C1 segment of cervical spinal cord (tissue), 14 donors: ENCODE measurements around the gene SPINK5.

Experiments used
- DNase-seq, 14 donors: peaks; one replicate each; lab custom pipeline; 2025; lab: John Stamatoyannopoulos, UW

SPINK5 gene

GRCh38 chr5:148091991-148092964, 28.5 kb downstream of the SPINK5 start:
- DNase-seq, result no peak

GRCh38 chr5:148094336-148094735, 30.6 kb downstream of the SPINK5 start:
- no peak for DNase-seq

GRCh38 chr5:148104226-148104625, 40.4 kb downstream of the SPINK5 start:
- DNase-seq, result no peak

GRCh38 chr5:148107608-148108007, 43.8 kb downstream of the SPINK5 start:
- no peak for DNase-seq

GRCh38 chr5:148113243-148113642, 49.5 kb downstream of the SPINK5 start:
- DNase-seq, result no peak

GRCh38 chr5:148120317-148120716, 56.5 kb downstream of the SPINK5 start:
- DNase-seq, result no peak

GRCh38 chr5:148125641-148126040, 61.9 kb downstream of the SPINK5 start:
- no peak for DNase-seq

- no peak for DNase-seq
Observed at GRCh38 chr5:148135091-148136048, 71.6 kb downstream of the SPINK5 start.

GRCh38 chr5:148140846-148141245, 77.1 kb downstream of the SPINK5 start:
- DNase-seq, result no peak

GRCh38 chr5:148141645-148142044, 77.9 kb downstream of the SPINK5 start:
- no peak for DNase-seq

- no peak for DNase-seq
Observed at GRCh38 chr5:148145916-148146315, 82.1 kb downstream of the SPINK5 start.

GRCh38 chr5:148146487-148146886, 82.7 kb downstream of the SPINK5 start:
- no peak for DNase-seq

- no peak for DNase-seq
Observed at GRCh38 chr5:148147415-148147814, 83.6 kb downstream of the SPINK5 start.

- DNase-seq, result no peak
Observed at GRCh38 chr5:148151872-148152271, 88.1 kb downstream of the SPINK5 start.

GRCh38 chr5:148152781-148153180, 89.0 kb downstream of the SPINK5 start:
- no peak for DNase-seq

- no peak for DNase-seq
Observed at GRCh38 chr5:148156609-148157008, 92.8 kb downstream of the SPINK5 start.

GRCh38 chr5:148162038-148162437, 98.3 kb downstream of the SPINK5 start:
- DNase-seq, result no peak

- DNase-seq, result no peak
Observed at GRCh38 chr5:148163345-148163744, 99.6 kb downstream of the SPINK5 start.

GRCh38 chr5:148166550-148167283, 102.9 kb downstream of the SPINK5 start:
- no peak for DNase-seq

GRCh38 chr5:148168246-148168645, 104.5 kb downstream of the SPINK5 start, which contains the start of gene SPINK14:
Gene SPINK14 (plus strand): TSS chr5:148168546. CDS start chr5:148169733, 1,187 bp downstream.
- DNase-seq, result no peak

GRCh38 chr5:148172377-148172776, 108.6 kb downstream of the SPINK5 start:
- DNase-seq, result no peak
